ENCODE measurements around the gene TMEM212. TPM values are rescaled to one million over a fixed set of nuclear protein-coding genes. Genes with fewer than 3 reads are reported as not detected.

Gene TMEM212
- total and polyA plus RNA-seq, 9 of the 15 experiments (the other 6 are each of a cell fraction or from before 2014, with no cell fraction given), result not detected

DNA sequence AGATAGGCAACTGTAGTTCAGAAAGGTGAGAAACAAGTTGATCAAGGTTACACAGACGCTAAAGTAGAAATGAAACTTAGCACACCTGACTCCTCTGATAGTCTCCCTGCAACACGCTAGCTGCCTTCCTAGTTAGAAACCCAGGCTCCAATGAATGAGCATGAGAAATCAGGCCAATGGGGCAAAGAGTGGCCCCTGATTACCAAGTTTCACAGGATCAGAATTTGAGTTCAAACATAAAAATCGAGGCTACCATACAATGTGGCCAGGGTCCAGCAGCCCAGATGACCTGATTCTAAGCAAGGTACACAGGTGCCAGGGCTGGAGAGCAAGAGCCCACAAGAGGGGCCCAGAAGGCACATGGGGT is 40.6 kb upstream of the TMEM212 start:
- 27% methylated on average over 3 of the region's 3 CpGs for WGBS (ENCODE audit: insufficient coverage, low coverage, missing lambda C conversion rate)
- H3K27me3 ChIP-seq (ENCODE audit: control insufficient read depth in 2 of 2, insufficient read depth in 2 of 2, low read length in 2 of 2), result no peaks in the 10 kb centered on the region
- peak overlapping the region; percentile 1; the same call in 1 of the 2 replicates for H3K4me2 ChIP-seq (ENCODE audit: insufficient read depth, low read length)
- no peaks in the 10 kb centered on the region for H3K9me1 ChIP-seq (ENCODE audit: control insufficient read depth, insufficient read depth, low read length)
- H3K4me3 ChIP-seq, result no peak overlapping the region
- H2AFZ ChIP-seq (ENCODE audit: low read depth, low read length), result peak overlapping the region; percentile 16; the same call in 1 of the 2 replicates
- no peak for ATAC-seq
- no peak overlapping the region for H3K9ac ChIP-seq (ENCODE audit: insufficient read depth in 1 of 2, low read depth in 2 of 2, low read length in 2 of 2)
- H3K27ac ChIP-seq (ENCODE audit: extremely low read depth, low read depth, low read length), result no peak overlapping the region
- ChIA-PET POLR2A (interaction anchor here (1.2 to 2.0 kb wide), 2 partner anchors 8 to 9 kb away, joined by 5 read pairs; partner anchors contain the start of gene PLD1), CTCF (ENCODE audit: low intra/inter-chr PET ratio) (no interaction called here)
- H3K79me2 ChIP-seq (ENCODE audit: control insufficient read depth, insufficient read depth, low read length), result peaks cover 89% of the 10 kb centered on the region
- H3K4me1 ChIP-seq (replicated peaks in 1 of 2; ENCODE audit: control insufficient read depth in 2 of 2, insufficient read depth in 2 of 2, low read length in 2 of 2), result peaks cover 22 to 66% of the 10 kb centered on the region in 2 experiments
- H4K20me1 ChIP-seq (replicated peaks; ENCODE audit: control insufficient read depth, insufficient read depth, low read length), result no peaks in the 10 kb centered on the region
- no peaks in the 10 kb centered on the region for H3K9me3 ChIP-seq (replicated peaks; ENCODE audit: control insufficient read depth, insufficient read depth, low read depth, low read length)
- no peak for FAIRE-seq
- no TSS peak for BruUV-seq (replicated peaks)
- no peak for DNase-seq (ENCODE audit: extremely low read depth in 1 of 4, low spot score in 3 of 4)
- TF ChIP-seq SP1 (CRISPR knock-in tag; IDR thresholded peaks at IDR 0.05), result no peak
- no peak for TF ChIP-seq ZNF584 (CRISPR knock-in tag; IDR thresholded peaks at IDR 0.05; ENCODE audit: low read depth)
- TF ChIP-seq ZNF408 (CRISPR knock-in tag; IDR thresholded peaks at IDR 0.05; ENCODE audit: low read depth), result no peak
- TF ChIP-seq BCOR (IDR thresholded peaks at IDR 0.05), result no peak
- no peak for TF ChIP-seq TRIM28 (IDR thresholded peaks at IDR 0.05)
- no peak for TF ChIP-seq CREB1 (IDR thresholded peaks at IDR 0.05)
- TF ChIP-seq CREB1 (CRISPR knock-in tag; IDR thresholded peaks at IDR 0.05), result no peak
- TF ChIP-seq ZFP30 (CRISPR knock-in tag; IDR thresholded peaks at IDR 0.05; ENCODE audit: borderline replicate concordance), result no peak
- no peak for TF ChIP-seq MYBL2 (IDR thresholded peaks at IDR 0.05; ENCODE audit: low read depth)
- TF ChIP-seq MYBL2 (CRISPR knock-in tag; IDR thresholded peaks at IDR 0.05; ENCODE audit: borderline replicate concordance), result no peak
- no peak for TF ChIP-seq KAT7 (CRISPR knock-in tag; IDR thresholded peaks at IDR 0.05; ENCODE audit: borderline replicate concordance)
- H3K36me3 ChIP-seq (ENCODE audit: control insufficient read depth, insufficient read depth, low read length), result no peaks in the 10 kb centered on the region; the same call in 2 of the 3 replicates
- in situ Hi-C loops (cut with MboI), result no loop called here
- intact Hi-C loops (cut with micrococcal nuclease), result no loop called here
